ENCODE results near the gene SAMD9L. TPM values are rescaled to one million over a fixed set of nuclear protein-coding genes. Genes with fewer than 3 reads are reported as not detected.

Gene SAMD9L
- total RNA-seq: 10 to 100 TPM; 30.7 to 45.6 TPM

GRCh38 chr7:93148144-93148543, at the start of gene SAMD9L:
Gene SAMD9L (minus strand): TSS chr7:93148385. CDS start chr7:93135971, 12,414 bp downstream.
- peaks cover 5% of the 10 kb centered on the region for H3K9me3 Mint-ChIP-seq
- peaks cover 23 to 35% of the 10 kb centered on the region in 2 donors for H3K4me1 Mint-ChIP-seq (ENCODE audit: low read depth in 2 of 2)
- H3K4me3 Mint-ChIP-seq: peak within 1 kb of the TSS; percentile 89
- H3K27ac Mint-ChIP-seq: peak within 1 kb of the TSS; percentile 98 to 100
- no peaks in the 10 kb centered on the region for H3K27me3 Mint-ChIP-seq
- H3K36me3 Mint-ChIP-seq: peaks cover 23% of the 10 kb centered on the region
- ATAC-seq (peak; percentile 67 to 70), DNase-seq (ENCODE audit: low spot score) (no peak)

DNA sequence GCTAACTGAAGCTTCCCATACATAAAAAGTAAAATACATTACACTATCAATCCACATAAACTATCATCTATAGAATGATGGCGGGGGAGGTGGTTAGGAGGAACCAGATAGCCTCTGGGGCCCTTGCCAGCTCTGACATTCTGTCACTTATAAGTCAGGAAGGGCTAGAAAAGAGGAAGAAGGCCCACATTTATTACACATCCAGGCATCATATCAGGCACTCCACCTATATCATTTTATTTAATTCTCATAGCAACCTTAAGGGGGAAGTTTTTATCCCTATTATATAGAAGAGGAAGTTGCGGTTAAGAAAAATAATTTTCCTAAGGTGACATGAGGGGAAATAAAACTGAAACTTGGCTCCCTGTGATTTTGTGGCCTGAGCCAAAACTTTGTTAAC, 48.2 kb upstream of the SAMD9L start:
- DNase-seq (ENCODE audit: low spot score) (no peak), ATAC-seq (no peak)
- no peaks in the 10 kb centered on the region for H3K9me3 Mint-ChIP-seq
- H3K36me3 Mint-ChIP-seq: no peaks in the 10 kb centered on the region
- H3K4me1 Mint-ChIP-seq (ENCODE audit: low read depth in 2 of 2): no peaks in the 10 kb centered on the region
- no peak overlapping the region for H3K27ac Mint-ChIP-seq
- H3K27me3 Mint-ChIP-seq: peaks cover 26 to 31% of the 10 kb centered on the region in 2 donors
- no peak overlapping the region for H3K4me3 Mint-ChIP-seq

- Mint-ChIP-seq H3K27ac (no peak overlapping the region), H3K4me3 (no peak overlapping the region), H3K9me3 (no peaks in the 10 kb centered on the region), H3K4me1 (ENCODE audit: low read depth in 2 of 2) (no peaks in the 10 kb centered on the region), H3K36me3 (no peaks in the 10 kb centered on the region), H3K27me3 (peaks cover 36 to 42% of the 10 kb centered on the region in 2 donors)
- ATAC-seq: no peak
- DNase-seq (ENCODE audit: low spot score): no peak
Measured at GRCh38 chr7:93194386-93194785, 46.2 kb upstream of the SAMD9L start.

- Mint-ChIP-seq H3K4me1 (ENCODE audit: low read depth in 2 of 2) (peaks cover 0 to 5% of the 10 kb centered on the region in 2 donors), H3K36me3 (no peaks in the 10 kb centered on the region), H3K27me3 (peaks cover 42 to 58% of the 10 kb centered on the region in 2 donors), H3K27ac (no peak overlapping the region), H3K4me3 (no peak overlapping the region), H3K9me3 (no peaks in the 10 kb centered on the region)
- ATAC-seq: no peak
- no peak for DNase-seq (ENCODE audit: low spot score)
Measured at GRCh38 chr7:93188870-93189634, 40.9 kb upstream of the SAMD9L start.

- Mint-ChIP-seq H3K4me1 (ENCODE audit: low read depth in 2 of 2) (peaks cover 0 to 5% of the 10 kb centered on the region in 2 donors), H3K4me3 (no peak overlapping the region), H3K27me3 (peaks cover 45 to 64% of the 10 kb centered on the region in 2 donors), H3K36me3 (no peaks in the 10 kb centered on the region), H3K9me3 (no peaks in the 10 kb centered on the region), H3K27ac (no peak overlapping the region)
- DNase-seq (ENCODE audit: low spot score) (no peak), ATAC-seq (peak in 1 of 2 donors; percentile 71)
Measured at GRCh38 chr7:93185303-93186027, 37.3 kb upstream of the SAMD9L start.

GRCh38 chr7:93179173-93179572, 31.0 kb upstream of the SAMD9L start:
- Mint-ChIP-seq H3K4me3 (no peak overlapping the region), H3K36me3 (no peaks in the 10 kb centered on the region), H3K27me3 (peaks cover 31 to 42% of the 10 kb centered on the region in 2 donors), H3K9me3 (no peaks in the 10 kb centered on the region), H3K27ac (no peak overlapping the region), H3K4me1 (ENCODE audit: low read depth in 2 of 2) (peaks cover 3 to 10% of the 10 kb centered on the region in 2 donors)
- ATAC-seq: no peak
- DNase-seq (ENCODE audit: low spot score): no peak

DNA sequence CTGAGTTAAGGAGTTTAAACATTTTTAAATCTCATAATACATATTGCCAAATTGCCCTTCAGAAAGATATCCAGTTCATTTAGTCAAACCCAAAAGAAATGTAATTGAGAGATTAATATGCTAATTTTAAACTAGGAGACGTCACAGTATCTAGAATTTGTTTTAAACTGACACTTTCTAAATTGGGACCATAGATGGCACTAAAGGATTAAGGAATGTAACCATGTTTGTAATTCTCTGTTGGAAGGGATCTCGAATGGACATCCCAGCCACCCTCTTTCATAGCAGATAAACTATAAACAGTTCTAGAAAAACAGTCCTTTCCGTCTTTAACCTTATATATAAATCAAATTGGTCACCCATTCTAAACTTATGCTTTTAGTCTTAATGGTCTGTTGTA, 30.0 kb upstream of the SAMD9L start:
- Mint-ChIP-seq H3K4me1 (ENCODE audit: low read depth in 2 of 2) (peaks cover 3 to 10% of the 10 kb centered on the region in 2 donors), H3K36me3 (no peaks in the 10 kb centered on the region), H3K27ac (no peak overlapping the region), H3K9me3 (no peaks in the 10 kb centered on the region), H3K4me3 (no peak overlapping the region), H3K27me3 (peaks cover 30 to 38% of the 10 kb centered on the region in 2 donors)
- DNase-seq (ENCODE audit: low spot score): no peak
- ATAC-seq: no peak

DNA sequence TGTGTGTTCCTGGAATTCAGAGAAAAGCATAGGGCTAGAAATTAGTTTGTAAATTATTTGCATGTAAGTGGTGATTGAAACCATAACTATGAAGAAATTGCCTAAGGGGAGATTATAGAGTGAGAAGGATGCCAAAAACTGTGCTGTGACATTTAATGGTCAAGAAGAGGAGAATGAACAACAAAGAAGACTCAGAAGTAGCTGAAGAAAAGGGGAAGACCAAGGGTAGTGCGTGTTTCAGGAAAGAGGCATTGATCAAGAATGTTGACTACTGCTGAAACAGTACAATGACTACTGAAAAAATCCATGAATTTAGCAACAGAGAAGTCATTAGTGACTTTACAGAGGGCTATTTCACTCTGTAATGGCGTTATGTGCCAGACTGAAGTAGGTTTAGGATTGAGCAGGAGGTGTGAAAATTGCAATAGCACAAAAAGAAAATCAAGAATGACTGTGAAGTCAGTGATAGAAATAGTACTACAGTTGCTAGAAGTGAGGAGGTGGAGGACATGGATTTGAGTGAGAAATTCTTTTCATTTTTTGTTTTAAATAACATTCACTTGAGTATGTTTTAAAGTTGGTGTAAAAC, 28.9 kb upstream of the SAMD9L start:
- Mint-ChIP-seq H3K27ac (peak overlapping the region in 1 of 2 donors; percentile 5), H3K36me3 (no peaks in the 10 kb centered on the region), H3K9me3 (no peaks in the 10 kb centered on the region), H3K4me3 (peak overlapping the region; percentile 1), H3K4me1 (ENCODE audit: low read depth in 2 of 2) (peaks cover 3 to 10% of the 10 kb centered on the region in 2 donors), H3K27me3 (peaks cover 27 to 34% of the 10 kb centered on the region in 2 donors)
- no peak for DNase-seq (ENCODE audit: low spot score)
- peak in 1 of 2 donors; percentile 68 for ATAC-seq

GRCh38 chr7:93175219-93175618, 27.0 kb upstream of the SAMD9L start:
- peaks cover 25 to 28% of the 10 kb centered on the region in 2 donors for H3K27me3 Mint-ChIP-seq
- no peak for ATAC-seq
- DNase-seq (ENCODE audit: low spot score): no peak
- peaks cover 3 to 10% of the 10 kb centered on the region in 2 donors for H3K4me1 Mint-ChIP-seq (ENCODE audit: low read depth in 2 of 2)
- no peak overlapping the region for H3K4me3 Mint-ChIP-seq
- H3K36me3 Mint-ChIP-seq: peaks cover 9% of the 10 kb centered on the region
- no peak overlapping the region for H3K27ac Mint-ChIP-seq
- H3K9me3 Mint-ChIP-seq: peaks cover 5% of the 10 kb centered on the region

DNA sequence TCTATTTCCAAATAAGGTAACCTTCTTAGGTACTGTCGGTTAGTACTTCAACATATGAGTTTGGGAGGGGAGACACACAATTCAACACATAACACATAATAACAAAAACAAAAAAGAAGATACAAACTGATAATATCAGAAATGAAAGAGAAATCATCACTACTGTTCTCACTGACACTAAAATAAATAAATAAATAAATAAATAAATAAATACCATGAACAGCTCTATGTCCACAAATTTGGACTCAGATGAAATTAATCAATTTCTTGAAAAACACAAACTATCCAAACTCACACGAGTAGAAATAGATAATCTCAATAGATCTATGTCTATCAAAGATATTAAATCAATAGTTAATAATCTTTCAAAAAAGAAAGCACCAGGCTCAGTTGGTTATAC, 24.5 kb upstream of the SAMD9L start:
- peaks cover 3 to 10% of the 10 kb centered on the region in 2 donors for H3K4me1 Mint-ChIP-seq (ENCODE audit: low read depth in 2 of 2)
- no peak overlapping the region for H3K27ac Mint-ChIP-seq
- peaks cover 15% of the 10 kb centered on the region for H3K36me3 Mint-ChIP-seq
- peaks cover 5% of the 10 kb centered on the region for H3K9me3 Mint-ChIP-seq
- no peak for DNase-seq (ENCODE audit: low spot score)
- no peak overlapping the region for H3K4me3 Mint-ChIP-seq
- no peak for ATAC-seq
- peaks cover 25 to 31% of the 10 kb centered on the region in 2 donors for H3K27me3 Mint-ChIP-seq

- ATAC-seq (no peak), DNase-seq (ENCODE audit: low spot score) (no peak)
- Mint-ChIP-seq H3K4me3 (no peak overlapping the region), H3K27me3 (peaks cover 15 to 29% of the 10 kb centered on the region in 2 donors), H3K4me1 (ENCODE audit: low read depth in 2 of 2) (peaks cover 0 to 1% of the 10 kb centered on the region in 2 donors), H3K9me3 (peaks cover 5% of the 10 kb centered on the region), H3K27ac (no peak overlapping the region), H3K36me3 (peaks cover 15% of the 10 kb centered on the region)
Measured at GRCh38 chr7:93171606-93172226, 23.5 kb upstream of the SAMD9L start.

- Mint-ChIP-seq H3K4me3 (no peak overlapping the region), H3K27me3 (peaks cover 7 to 24% of the 10 kb centered on the region in 2 donors), H3K27ac (no peak overlapping the region), H3K36me3 (peaks cover 20% of the 10 kb centered on the region), H3K9me3 (peaks cover 7% of the 10 kb centered on the region), H3K4me1 (ENCODE audit: low read depth in 2 of 2) (no peaks in the 10 kb centered on the region)
- ATAC-seq: peak in 1 of 2 donors; percentile 67
- DNase-seq (ENCODE audit: low spot score): no peak
Measured at GRCh38 chr7:93165447-93165846, 17.3 kb upstream of the SAMD9L start.

- H3K4me1 Mint-ChIP-seq (ENCODE audit: low read depth in 2 of 2): no peaks in the 10 kb centered on the region
- H3K9me3 Mint-ChIP-seq: peaks cover 7% of the 10 kb centered on the region
- no peak overlapping the region for H3K4me3 Mint-ChIP-seq
- no peak for ATAC-seq
- H3K36me3 Mint-ChIP-seq: peaks cover 20% of the 10 kb centered on the region
- no peak overlapping the region for H3K27ac Mint-ChIP-seq
- no peak for DNase-seq (ENCODE audit: low spot score)
- peaks cover 7 to 27% of the 10 kb centered on the region in 2 donors for H3K27me3 Mint-ChIP-seq
Measured at GRCh38 chr7:93164766-93165165, 16.6 kb upstream of the SAMD9L start.
